Activated effector memory CD4-positive, alpha-beta T cell treated with anti-CD3 and anti-CD28 coated beads, Interleukin-2, amount 50 U/mL, for 16 hours (primary cell): ENCODE results near the gene ILDR2.

Experiments used
- DNase-seq: peaks from one replicate; pipeline ENCODE4 v3.0.0-alpha.2; 2020

The ILDR2 gene

DNA sequence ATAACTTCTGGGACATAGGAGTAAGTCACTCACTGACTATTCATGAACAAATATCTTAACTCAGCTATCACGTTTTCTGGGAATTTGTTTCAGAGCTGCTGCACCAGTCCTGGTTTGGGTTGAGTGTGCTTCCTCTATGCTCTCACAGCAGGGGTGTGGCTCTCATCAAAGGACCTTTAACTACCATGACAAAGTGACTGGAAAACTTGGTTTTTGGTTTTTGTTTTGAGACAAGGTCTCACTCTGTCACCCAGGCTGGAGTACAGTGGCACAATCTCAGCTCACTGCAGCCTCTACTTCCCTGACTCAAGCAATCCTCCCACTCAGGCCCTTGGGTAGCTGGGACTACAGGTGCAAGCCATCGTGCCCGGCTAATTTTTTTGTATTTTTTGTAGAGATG lies 4.1 kb downstream of the ILDR2 start:
- DNase-seq, result no peak

GRCh38 chr1:166969074-166969677 lies 6.2 kb downstream of the ILDR2 start:
- no peak for DNase-seq

DNA sequence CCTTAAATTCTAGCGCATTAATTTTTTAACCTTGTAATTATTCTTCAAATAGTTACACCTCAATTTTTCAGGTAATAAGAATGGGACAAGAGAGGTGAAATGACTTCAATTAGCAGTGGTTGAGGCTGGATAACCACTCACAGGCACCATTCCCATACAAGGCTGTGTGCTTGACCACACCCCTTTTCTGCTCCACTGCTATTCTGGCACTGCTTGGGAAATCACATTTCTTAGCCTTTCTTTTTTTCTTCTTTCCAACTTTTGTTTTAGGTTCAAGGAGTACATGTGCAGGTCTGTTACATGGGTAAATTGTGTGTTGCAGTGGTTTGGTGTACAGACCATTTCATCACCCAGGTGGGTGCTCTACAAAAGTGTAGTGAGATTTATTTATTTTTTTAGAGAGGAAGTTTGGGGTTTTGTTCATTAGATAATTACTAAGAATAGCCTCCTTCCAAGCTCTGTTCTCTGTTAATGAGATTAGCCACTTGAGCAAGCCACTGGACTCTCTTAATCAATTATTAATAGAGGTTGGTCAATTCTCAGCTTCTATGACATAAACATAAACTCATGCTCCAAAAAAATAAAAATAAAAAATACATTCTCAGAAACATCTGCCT lies 14.4 kb downstream of the ILDR2 start:
- DNase-seq, result no peak

GRCh38 chr1:166956872-166957271 lies 18.5 kb downstream of the ILDR2 start:
- no peak for DNase-seq

DNA sequence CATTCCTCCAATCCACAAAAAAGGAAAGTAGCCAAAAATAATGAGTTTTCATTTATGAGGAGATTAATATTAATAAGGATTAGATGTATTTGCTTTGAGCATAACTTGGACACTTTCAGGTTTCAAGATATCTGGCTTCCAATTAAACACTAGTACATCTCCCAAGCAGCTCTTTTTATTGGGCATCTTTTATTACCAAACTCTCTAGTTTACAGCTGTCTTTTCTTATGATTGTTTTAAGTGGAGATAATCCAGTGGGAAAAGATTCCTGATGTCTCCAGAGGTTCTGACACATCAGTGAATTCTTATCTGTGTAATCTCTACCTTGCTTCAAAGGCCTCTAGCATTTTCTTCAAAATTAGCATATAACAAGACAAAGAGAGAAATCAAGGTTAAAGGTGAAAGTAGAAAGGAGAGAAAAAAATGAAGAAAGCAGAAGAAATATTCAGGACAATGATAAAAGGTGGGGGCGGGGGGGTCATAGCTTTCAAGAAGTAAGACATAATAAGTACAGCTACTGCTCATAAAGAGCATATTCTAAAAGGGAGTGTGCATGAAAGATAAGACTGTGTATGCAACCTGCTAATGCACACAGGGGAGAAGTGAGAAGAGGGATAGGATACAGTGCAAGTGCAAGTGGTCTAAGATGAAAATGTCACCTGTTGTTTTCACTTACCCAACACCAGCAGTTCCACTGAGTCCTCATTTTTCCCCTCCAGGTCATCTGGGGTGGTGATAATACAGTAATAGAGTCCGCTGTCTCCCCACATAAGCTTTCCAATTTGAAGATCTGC lies 19.1 kb downstream of the ILDR2 start:
- no peak for DNase-seq

DNA sequence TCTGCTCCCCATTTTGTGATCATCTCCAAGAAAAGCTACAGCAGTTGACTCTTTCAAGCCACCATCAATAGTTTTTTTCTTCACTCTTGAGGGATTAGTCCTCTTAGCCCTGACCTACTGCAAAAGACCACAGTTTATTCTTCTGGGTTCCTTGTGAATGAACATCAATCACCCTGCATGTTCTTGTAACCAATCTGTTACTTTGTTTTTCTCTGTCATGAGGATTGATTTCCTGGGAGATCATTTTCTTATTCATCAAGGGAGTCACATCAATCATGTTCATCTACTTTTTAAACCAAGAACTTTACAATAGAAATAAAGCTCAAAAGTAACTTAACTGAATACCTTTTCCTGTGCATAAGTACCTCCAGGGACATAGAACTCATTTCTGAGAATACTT lies 21.8 kb downstream of the ILDR2 start:
- no peak for DNase-seq

- no peak for DNase-seq
Observed at GRCh38 chr1:166952002-166952746, 23.2 kb downstream of the ILDR2 start.

DNA sequence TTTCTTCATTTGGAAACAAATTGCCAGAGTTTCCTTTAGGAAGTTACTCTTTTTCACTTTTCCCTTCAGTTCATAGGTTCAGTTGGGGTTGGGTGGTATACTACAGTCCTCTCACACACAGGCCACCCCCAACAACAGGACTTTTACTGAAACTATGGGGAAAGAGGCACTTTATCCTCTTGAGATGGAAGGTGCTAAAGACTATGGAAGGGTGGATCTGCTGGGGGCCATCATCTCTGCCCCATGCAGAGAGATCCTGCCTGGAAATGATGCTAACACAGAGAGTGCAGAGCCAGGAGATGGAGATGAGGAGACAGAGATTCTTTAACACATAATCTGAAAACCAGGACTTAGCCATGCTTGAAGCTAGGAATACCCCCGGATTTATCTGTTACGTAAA lies 24.3 kb downstream of the ILDR2 start:
- DNase-seq, result no peak

DNA sequence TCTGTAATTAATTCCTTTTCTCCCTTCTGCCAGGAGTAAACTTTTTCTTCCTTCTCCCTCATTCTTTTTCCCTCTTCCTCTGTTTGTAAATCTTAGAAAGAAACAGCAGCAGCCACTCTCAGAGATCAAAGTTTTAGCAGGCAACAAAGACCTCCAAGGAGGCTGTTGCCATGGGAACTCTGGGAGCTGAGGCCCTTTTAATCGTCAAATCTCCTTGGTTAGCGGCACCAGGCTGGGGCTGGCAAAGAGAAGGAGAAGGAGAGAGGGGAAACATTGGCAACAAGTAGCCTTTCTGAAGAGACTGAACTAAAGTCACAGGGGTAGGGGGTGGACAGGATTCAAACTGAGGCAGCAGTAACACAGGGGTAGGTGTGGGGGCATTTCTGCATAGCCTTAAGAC lies 25.2 kb downstream of the ILDR2 start:
- DNase-seq, result no peak

DNA sequence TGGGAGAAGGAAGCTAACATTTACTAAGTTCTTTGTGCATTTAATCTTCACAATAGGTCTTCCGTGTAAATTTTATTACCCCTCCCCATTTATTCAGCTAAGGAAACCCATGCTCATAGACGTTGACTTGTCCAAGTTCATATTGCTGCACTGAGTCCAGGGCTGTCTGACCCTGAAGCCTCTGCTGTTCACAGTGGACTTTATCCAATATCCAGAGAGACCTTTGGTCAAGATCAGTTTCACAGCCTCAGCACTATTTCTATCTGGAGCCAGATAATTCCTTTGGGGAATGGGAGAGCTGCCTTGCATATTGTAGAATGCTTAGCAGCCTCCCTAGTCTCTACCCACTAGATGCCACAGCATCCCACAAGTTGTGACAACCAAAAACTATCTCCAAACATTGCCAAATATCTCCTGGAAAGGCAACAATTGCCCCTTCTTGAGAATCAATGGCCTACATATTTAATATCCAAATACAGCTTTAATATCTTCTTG lies 26.4 kb downstream of the ILDR2 start:
- no peak for DNase-seq

DNA sequence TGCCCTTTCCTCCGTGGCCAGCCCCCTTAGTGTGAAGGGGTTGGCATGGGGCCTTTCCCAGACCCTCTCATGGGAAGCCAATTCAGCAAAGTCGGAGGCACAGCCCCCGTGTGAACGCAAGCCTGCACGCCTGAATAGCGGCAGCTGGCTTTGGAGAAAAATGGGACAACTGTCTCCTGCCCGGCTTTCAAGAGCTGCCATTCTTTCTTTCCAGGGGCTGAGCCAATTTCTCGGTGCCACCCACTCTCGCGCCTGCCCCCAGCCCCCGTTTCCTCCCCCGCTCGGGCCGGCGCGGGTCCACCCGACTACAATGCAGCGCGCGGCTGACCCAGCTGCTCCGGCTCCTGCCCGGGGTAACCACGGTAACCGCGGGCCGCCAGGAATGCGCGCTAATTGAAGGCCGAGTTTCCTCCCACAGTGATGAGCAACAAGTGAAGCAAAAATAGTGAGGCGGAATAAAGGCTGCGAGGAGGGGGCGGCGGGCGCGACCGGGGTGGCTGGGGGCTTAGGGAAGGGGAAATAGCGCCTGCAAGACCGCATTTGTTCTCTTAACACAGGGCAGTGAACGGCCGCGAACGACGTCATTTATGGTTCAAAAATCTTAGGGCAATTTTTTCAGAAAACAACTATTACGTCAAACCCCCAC lies 27.8 kb downstream of the ILDR2 start:
- no peak for DNase-seq

DNA sequence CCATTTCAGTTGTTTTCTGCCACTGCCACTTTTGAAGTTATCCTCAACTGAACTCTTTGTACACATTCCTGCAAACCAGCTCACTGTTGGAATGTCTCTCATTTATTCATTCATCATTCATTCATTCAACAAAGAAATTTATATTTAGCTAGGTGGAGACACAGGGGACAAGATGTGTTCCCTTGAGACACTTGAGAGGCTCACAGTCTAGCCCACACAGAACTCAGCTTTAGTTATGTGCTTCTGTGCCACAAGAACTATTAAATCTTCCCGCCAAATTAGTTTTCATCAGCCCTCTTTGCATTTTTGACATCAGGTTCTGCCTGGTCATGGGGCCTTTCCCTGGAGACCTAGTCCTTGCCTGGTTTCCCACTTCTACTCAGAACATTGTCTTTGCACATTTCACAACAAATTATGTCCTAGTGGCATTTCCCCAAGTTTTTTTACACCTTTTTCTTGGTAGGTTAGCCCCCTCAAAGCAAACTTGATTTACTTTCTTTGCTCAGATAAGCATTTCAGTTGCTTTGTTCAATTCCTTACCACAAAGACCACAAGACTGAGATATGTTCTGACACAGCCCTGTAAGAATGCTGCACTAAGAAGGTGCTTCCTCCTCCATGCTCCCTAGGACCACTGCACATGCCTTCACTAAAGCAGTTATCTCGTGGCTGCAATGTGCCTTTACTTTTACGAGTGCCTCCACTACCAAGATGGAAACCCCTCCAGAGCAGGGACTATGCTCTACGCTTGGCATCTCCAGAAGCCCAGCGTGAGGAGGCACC lies 31.0 kb downstream of the ILDR2 start:
- DNase-seq, result no peak

DNA sequence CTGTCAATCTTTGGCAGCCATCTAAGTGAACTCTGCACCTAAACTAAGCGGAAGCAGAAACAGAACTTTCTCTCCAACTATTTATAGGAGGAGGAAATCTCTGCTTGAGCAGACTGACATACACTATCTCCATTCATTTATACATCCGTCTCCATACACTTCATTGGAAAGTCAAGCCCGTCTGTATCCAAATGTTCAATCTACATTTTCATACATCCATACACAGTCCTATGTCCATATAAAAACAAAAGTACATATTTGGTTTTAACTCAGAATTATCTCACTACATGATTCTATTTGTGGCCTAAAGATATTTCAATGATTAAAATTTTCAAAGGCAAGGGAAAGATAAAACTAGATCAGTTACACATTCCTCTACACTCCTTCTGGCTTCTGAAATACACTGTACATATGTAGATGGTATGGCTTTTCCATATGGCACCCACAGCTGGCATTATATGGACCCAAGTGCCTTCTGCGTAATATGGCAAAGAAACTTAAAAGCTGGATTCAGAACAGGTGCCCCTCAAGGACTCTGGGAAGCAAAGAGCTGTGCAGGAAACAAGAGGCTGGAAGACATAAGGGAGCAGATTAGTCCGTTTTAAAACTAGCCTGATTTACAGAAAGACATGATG lies 35.5 kb downstream of the ILDR2 start:
- DNase-seq, result no peak

DNA sequence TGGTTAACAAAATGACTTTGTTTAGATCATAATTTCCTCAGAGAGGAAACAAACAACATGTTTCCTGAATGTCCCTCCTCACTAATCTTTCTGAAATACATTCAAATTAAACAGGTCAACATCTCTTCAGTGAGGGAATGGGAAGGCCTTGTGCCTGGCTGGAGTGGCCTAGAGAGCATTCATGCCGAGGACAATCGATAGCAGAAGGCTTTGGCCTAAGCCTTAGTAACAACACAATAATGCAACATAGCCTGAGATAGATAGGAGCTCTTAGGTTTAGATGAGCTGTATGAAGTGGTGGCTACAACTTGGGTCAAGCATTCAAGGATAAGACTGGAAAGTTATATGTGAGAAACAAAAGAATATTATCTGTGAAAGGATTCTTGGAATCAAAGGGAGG lies 37.4 kb downstream of the ILDR2 start:
- no peak for DNase-seq

DNA sequence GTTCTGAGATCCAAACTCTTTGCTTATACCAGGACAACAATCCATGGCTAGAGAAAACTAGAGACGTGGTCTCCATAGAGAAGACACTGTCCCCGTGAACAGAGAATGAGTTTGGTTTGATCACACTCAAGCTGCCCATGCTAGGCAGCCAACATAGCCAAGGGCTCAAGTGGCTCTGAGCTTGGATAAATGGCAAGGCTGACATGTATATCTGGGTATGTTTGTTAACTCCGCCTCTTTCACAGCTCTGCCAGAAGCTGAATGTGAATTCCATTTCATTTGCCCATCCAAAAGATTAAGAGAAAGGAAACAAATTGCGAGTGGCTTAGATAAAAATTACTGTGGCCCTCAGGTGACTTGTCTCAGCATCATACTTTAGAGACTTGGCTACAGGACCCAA lies 38.0 kb downstream of the ILDR2 start:
- no peak for DNase-seq

GRCh38 chr1:166933633-166934032 lies 41.7 kb downstream of the ILDR2 start:
- DNase-seq, result no peak

- no peak for DNase-seq
Observed at GRCh38 chr1:166933140-166933539, 42.2 kb downstream of the ILDR2 start.

- DNase-seq, result no peak
Observed at GRCh38 chr1:166929911-166930310, 45.4 kb downstream of the ILDR2 start.

DNA sequence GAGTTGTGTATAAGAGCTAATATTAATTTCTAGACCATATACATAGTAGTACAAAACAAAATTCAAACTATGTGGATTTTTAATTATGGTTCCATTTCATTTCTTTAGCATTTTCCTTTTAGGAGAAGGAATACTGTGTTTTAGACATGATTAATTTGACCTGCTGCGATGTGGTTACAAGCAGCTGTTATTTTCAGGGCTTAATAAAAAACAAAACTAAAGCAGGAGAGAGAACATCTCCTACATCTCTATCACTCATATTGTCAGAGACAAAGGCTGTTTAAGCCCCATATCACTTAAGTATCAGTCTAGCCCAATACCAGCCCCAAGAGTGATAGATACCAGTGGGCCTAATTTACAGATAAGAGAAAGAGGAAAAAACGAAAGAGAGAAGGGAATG lies 47.6 kb downstream of the ILDR2 start:
- no peak for DNase-seq

- no peak for DNase-seq
Observed at GRCh38 chr1:166925810-166926478, 49.4 kb downstream of the ILDR2 start.
